Skeletal muscle tissue (tissue), 4 donors: ENCODE measurements around the gene SFRP2. TPM values are rescaled to one million over a fixed set of nuclear protein-coding genes. Genes with fewer than 3 reads are reported as not detected.

Source experiments
- H3K27ac ChIP-seq: one replicate; pipeline ENCODE4 v1.7.0; 2013; ENCODE audit warnings: mild to moderate bottlenecking, low read depth, low read length, inconsistent platforms
- H3K27me3 ChIP-seq, 3 donors: one replicate each; pipeline ENCODE4 v1.7.0; 2013; ENCODE audit warnings: low read length in 3 of 3; ENCODE audit not compliant: control insufficient read depth in 3 of 3, insufficient read depth in 3 of 3
- H3K36me3 ChIP-seq, 3 donors: one replicate each; pipeline ENCODE4 v1.7.0; 2013; ENCODE audit warnings: low read length in 3 of 3; ENCODE audit not compliant: control insufficient read depth in 3 of 3, insufficient read depth in 3 of 3
- H3K4me1 ChIP-seq, 3 donors: one replicate each; pipeline ENCODE4 v1.7.0; 2013; ENCODE audit warnings: low read length in 3 of 3, mild to moderate bottlenecking in 3 of 3; ENCODE audit not compliant: control insufficient read depth in 3 of 3, insufficient read depth in 3 of 3
- H3K4me3 ChIP-seq, 3 donors: one replicate each; pipeline ENCODE4 v1.7.0; 2013; ENCODE audit warnings: low read length in 3 of 3
- H3K9ac ChIP-seq, 3 donors: one replicate each; pipeline ENCODE4 v1.7.0; 2013; ENCODE audit warnings: low read length in 3 of 3, mild to moderate bottlenecking in 3 of 3, moderate library complexity in 2 of 3, low read depth in 1 of 3
- H3K9me3 ChIP-seq, 3 donors: one replicate each; pipeline ENCODE4 v1.7.0; 2013; ENCODE audit warnings: low read length in 3 of 3; ENCODE audit not compliant: control insufficient read depth in 3 of 3
- total RNA-seq: library from RNA; depleted of rRNA; stranded (reverse); fragments of >200 nt; gene quantifications from one replicate; pipeline ENCODE4 v1.2.3, GENCODE V29; 2014
- donor health status: Osteomylitis.

Gene SFRP2
- total RNA-seq, 1 donor from 2014 or later: 14.6 TPM

DNA sequence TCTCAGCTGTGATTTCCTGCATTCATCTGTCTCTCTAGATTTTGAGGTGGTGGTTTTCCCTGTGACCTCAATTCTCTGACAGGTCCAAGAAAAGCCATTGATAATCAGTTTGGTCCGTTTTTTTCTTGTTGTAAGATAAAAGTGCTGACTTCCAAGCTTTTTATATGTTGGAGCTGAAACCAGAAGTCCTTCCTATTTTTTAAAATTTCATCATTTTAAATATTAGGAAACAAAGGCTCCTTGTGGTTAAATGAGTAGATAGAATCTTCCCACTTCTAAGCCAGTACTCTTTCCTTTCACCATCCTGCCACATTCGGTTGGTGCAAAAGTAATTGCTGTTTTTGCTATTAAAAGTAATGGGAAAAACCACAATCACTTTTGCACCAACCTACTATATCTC lies 47.3 kb downstream of the SFRP2 start:
- H3K27ac ChIP-seq: no peak overlapping the region
- H3K27me3 ChIP-seq: no peaks in the 10 kb centered on the region
- H3K4me1 ChIP-seq: no peaks in the 10 kb centered on the region
- peaks cover 0 to 6% (median 3%) of the 10 kb centered on the region in 3 donors for H3K9me3 ChIP-seq
- H3K4me3 ChIP-seq: no peak overlapping the region
- no peaks in the 10 kb centered on the region for H3K36me3 ChIP-seq
- H3K9ac ChIP-seq: no peak overlapping the region

GRCh38 chr4:153735906-153736461 lies 52.9 kb downstream of the SFRP2 start:
- Histone ChIP-seq H3K9me3 (peaks cover 0 to 5% (median 3%) of the 10 kb centered on the region in 3 donors), H3K36me3 (no peaks in the 10 kb centered on the region), H3K27ac (no peak overlapping the region), H3K4me1 (no peaks in the 10 kb centered on the region), H3K9ac (no peak overlapping the region), H3K27me3 (no peaks in the 10 kb centered on the region), H3K4me3 (no peak overlapping the region)

DNA sequence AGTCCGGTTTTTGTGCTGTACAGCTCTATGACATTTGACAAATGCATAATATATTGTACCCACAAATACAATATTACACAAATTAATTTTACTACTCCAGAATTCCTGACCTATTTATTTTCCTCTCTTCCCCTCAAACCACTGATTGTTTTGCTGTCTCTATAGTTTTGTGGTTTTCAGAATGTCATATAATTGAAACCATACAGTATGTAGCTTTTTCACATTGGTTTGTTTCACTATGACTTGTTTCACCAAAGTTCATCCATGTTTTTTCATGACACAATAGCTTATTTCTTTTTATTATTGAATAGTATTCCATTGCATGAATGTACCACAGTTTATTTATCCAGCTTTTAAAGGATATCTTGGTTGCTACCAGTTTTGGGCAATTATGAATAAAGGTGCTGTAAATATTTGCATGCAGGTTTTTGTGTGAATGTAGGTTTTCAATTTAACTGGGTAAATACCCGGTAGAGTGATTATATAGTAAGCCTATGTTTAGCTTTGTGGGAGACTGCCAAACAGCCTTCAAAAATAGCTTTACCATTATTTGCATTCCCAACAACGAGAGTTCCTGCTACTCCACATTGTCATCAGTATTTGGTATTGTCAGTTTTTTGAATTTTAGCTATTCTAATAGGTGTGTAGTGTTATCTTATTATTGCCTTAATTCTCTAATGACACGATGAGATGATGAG lies 55.0 kb downstream of the SFRP2 start:
- Histone ChIP-seq H3K4me1 (no peaks in the 10 kb centered on the region), H3K9me3 (no peaks in the 10 kb centered on the region), H3K27me3 (no peaks in the 10 kb centered on the region), H3K4me3 (no peak overlapping the region), H3K9ac (no peak overlapping the region), H3K27ac (no peak overlapping the region), H3K36me3 (no peaks in the 10 kb centered on the region)

DNA sequence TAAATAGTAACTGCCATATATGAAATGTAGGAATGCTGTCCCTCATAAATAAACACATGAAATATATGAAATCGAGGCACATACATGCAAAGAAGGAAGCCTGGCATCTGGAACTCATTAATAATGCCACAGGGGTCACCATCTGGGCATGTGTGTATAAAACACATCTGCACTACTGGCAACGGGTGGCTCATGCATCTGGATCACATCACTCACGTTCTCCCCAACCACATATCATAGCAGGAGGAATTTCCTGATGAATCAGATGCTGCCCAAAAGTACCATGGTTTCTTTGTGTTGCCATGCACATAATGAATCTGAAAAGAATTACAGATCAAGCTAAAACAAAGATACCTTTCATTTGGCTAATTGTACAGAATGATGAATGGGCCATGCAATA lies 57.6 kb downstream of the SFRP2 start:
- Histone ChIP-seq H3K27ac (no peak overlapping the region), H3K4me3 (no peak overlapping the region), H3K36me3 (no peaks in the 10 kb centered on the region), H3K9ac (no peak overlapping the region), H3K9me3 (no peaks in the 10 kb centered on the region), H3K27me3 (no peaks in the 10 kb centered on the region), H3K4me1 (no peaks in the 10 kb centered on the region)

Other genes starting within 250 kb of the SFRP2 start
- gene TLR2, start 104.8 kb downstream of the SFRP2 start, total RNA-seq: 4.7 TPM
- gene RNF175, start 29.1 kb downstream of the SFRP2 start, total RNA-seq: not detected